ENCODE results near the gene NBEAL2. TPM values are rescaled to one million over a fixed set of nuclear protein-coding genes. Genes with fewer than 3 reads are reported as not detected.

Gene NBEAL2
- polyA plus RNA-seq, 1 donor from 2014 or later = 3.3 TPM

GRCh38 chr3:46996689-46997452, 17.4 kb downstream of the NBEAL2 start:
- no peak overlapping the region for H2AFZ ChIP-seq (ENCODE audit: low read depth, low read length)
- H3K9me2 ChIP-seq (ENCODE audit: insufficient read depth, low read length) = no peaks in the 10 kb centered on the region
- H4K20me1 ChIP-seq (ENCODE audit: insufficient read depth) = no peaks in the 10 kb centered on the region
- H3K9ac ChIP-seq (ENCODE audit: low read length) = no peak overlapping the region
- no peaks in the 10 kb centered on the region for H3K36me3 ChIP-seq (ENCODE audit: insufficient read depth, low read length)
- no peak overlapping the region for H3K4me2 ChIP-seq (ENCODE audit: low read length)
- H3K79me2 ChIP-seq (replicated peaks; ENCODE audit: insufficient read depth, low read length) = no peaks in the 10 kb centered on the region
- H3K27me3 ChIP-seq (ENCODE audit: insufficient read depth, low read depth, low read length) = no peaks in the 10 kb centered on the region
- no peaks in the 10 kb centered on the region for H3K9me3 ChIP-seq (ENCODE audit: low read length)
- H3F3A ChIP-seq (ENCODE audit: insufficient read depth, low read length, poor library complexity, severe bottlenecking) = no peaks in the 10 kb centered on the region
- no peak overlapping the region for H3K4me3 ChIP-seq (ENCODE audit: low read length)
- H3K27ac ChIP-seq (ENCODE audit: low read length) = no peak overlapping the region
- TF ChIP-seq, protein P1, sequence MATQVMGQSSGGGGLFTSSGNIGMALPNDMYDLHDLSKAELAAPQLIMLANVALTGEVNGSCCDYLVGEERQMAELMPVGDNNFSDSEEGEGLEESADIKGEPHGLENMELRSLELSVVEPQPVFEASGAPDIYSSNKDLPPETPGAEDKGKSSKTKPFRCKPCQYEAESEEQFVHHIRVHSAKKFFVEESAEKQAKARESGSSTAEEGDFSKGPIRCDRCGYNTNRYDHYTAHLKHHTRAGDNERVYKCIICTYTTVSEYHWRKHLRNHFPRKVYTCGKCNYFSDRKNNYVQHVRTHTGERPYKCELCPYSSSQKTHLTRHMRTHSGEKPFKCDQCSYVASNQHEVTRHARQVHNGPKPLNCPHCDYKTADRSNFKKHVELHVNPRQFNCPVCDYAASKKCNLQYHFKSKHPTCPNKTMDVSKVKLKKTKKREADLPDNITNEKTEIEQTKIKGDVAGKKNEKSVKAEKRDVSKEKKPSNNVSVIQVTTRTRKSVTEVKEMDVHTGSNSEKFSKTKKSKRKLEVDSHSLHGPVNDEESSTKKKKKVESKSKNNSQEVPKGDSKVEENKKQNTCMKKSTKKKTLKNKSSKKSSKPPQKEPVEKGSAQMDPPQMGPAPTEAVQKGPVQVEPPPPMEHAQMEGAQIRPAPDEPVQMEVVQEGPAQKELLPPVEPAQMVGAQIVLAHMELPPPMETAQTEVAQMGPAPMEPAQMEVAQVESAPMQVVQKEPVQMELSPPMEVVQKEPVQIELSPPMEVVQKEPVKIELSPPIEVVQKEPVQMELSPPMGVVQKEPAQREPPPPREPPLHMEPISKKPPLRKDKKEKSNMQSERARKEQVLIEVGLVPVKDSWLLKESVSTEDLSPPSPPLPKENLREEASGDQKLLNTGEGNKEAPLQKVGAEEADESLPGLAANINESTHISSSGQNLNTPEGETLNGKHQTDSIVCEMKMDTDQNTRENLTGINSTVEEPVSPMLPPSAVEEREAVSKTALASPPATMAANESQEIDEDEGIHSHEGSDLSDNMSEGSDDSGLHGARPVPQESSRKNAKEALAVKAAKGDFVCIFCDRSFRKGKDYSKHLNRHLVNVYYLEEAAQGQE (IDR thresholded peaks at IDR 0.05; ENCODE audit: borderline replicate concordance) = no peak
- TF ChIP-seq RAD21 (conservative IDR thresholded peaks at IDR 0.05) (no peak), SMC3 (conservative IDR thresholded peaks at IDR 0.05; ENCODE audit: poor library complexity) (no peak), POLR2AphosphoS5 (IDR thresholded peaks at IDR 0.05) (no peak), EP300 (conservative IDR thresholded peaks at IDR 0.05; ENCODE audit: poor library complexity, severe bottlenecking) (no peak), MXI1 (conservative IDR thresholded peaks at IDR 0.05; ENCODE audit: poor library complexity, severe bottlenecking) (no peak), EZH2 (IDR thresholded peaks at IDR 0.05; ENCODE audit: borderline replicate concordance, insufficient read depth, low read length, poor library complexity, severe bottlenecking) (no peak), TAF1 (IDR thresholded peaks at IDR 0.05; ENCODE audit: low read depth) (no peak)

DNA sequence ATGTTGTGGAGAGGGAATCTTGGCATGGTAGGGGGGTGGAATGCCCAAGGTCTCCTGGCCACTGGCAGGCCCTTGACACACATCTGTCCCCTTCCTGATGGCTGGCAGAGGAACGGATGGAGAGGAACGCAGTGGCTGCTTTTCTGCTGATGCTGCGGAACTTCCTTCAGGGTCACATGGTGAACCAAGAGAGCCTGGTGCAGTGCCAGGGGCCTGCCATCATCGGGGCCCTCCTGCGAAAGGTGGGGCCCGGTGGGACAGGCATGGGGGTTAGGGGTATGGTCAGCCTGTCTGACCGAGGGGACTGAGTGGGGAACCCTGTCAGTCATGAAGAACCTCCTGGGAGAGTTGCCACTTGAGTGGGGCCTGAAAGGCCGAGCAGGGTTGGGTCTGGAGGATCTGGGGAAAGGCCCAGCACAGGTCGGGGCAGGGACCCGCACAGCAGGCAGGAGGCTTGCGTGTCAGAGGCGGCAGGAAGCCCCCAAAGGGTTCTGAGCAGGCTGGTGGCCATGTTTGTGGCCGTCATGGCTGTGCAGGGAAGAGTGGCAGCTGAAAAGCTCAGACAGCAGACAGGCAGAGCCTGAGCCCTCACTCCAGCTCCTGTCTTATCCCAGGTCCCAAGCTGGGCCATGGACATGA, 18.1 kb downstream of the NBEAL2 start:
- Histone ChIP-seq H3K36me3 (ENCODE audit: insufficient read depth, low read length) (no peaks in the 10 kb centered on the region), H3K9me2 (ENCODE audit: insufficient read depth, low read length) (no peaks in the 10 kb centered on the region), H3F3A (ENCODE audit: insufficient read depth, low read length, poor library complexity, severe bottlenecking) (no peaks in the 10 kb centered on the region), H4K20me1 (ENCODE audit: insufficient read depth) (no peaks in the 10 kb centered on the region), H2AFZ (ENCODE audit: low read depth, low read length) (no peak overlapping the region), H3K4me3 (ENCODE audit: low read length) (no peak overlapping the region), H3K4me2 (ENCODE audit: low read length) (no peak overlapping the region), H3K27ac (ENCODE audit: low read length) (no peak overlapping the region), H3K9me3 (ENCODE audit: low read length) (no peaks in the 10 kb centered on the region), H3K9ac (ENCODE audit: low read length) (no peak overlapping the region), H3K79me2 (replicated peaks; ENCODE audit: insufficient read depth, low read length) (no peaks in the 10 kb centered on the region), H3K27me3 (ENCODE audit: insufficient read depth, low read depth, low read length) (no peaks in the 10 kb centered on the region)
- TF ChIP-seq EZH2 (IDR thresholded peaks at IDR 0.05; ENCODE audit: borderline replicate concordance, insufficient read depth, low read length, poor library complexity, severe bottlenecking) (no peak), MXI1 (conservative IDR thresholded peaks at IDR 0.05; ENCODE audit: poor library complexity, severe bottlenecking) (no peak), RAD21 (conservative IDR thresholded peaks at IDR 0.05) (no peak), SMC3 (conservative IDR thresholded peaks at IDR 0.05; ENCODE audit: poor library complexity) (no peak), EP300 (conservative IDR thresholded peaks at IDR 0.05; ENCODE audit: poor library complexity, severe bottlenecking) (no peak), TAF1 (IDR thresholded peaks at IDR 0.05; ENCODE audit: low read depth) (no peak), POLR2AphosphoS5 (IDR thresholded peaks at IDR 0.05) (no peak), CTCF (IDR thresholded peaks at IDR 0.05; ENCODE audit: poor library complexity, severe bottlenecking) (no peak)
- TF ChIP-seq, protein P1 (IDR thresholded peaks at IDR 0.05; ENCODE audit: borderline replicate concordance) = no peak

All from neural cell (in vitro differentiated cells).